ENCODE results near the gene LRP1B. TPM values are rescaled to one million over a fixed set of nuclear protein-coding genes. Genes with fewer than 3 reads are reported as not detected.

The LRP1B gene
- total RNA-seq, 1 donor from 2014 or later = 0.12 TPM

- TF ChIP-seq CTCF (conservative IDR thresholded peaks at IDR 0.05; ENCODE audit: low read depth, low read length) = no peak
- DNase-seq (ENCODE audit: low read depth) = no peak
- H3K4me3 ChIP-seq (ENCODE audit: low read depth, low read length) = no peak overlapping the region
These were observed 1925.7 kb downstream of the LRP1B start for GRCh38 chr2:140205093-140205492.

GRCh38 chr2:140203347-140203746 lies 1927.5 kb downstream of the LRP1B start:
- H3K4me3 ChIP-seq (ENCODE audit: low read depth, low read length) = no peak overlapping the region
- TF ChIP-seq CTCF (conservative IDR thresholded peaks at IDR 0.05; ENCODE audit: low read depth, low read length) = no peak
- no peak for DNase-seq (ENCODE audit: low read depth)

GRCh38 chr2:140201572-140201971 lies 1929.2 kb downstream of the LRP1B start:
- TF ChIP-seq CTCF (conservative IDR thresholded peaks at IDR 0.05; ENCODE audit: low read depth, low read length) = no peak
- no peak overlapping the region for H3K4me3 ChIP-seq (ENCODE audit: low read depth, low read length)
- DNase-seq (ENCODE audit: low read depth) = no peak

GRCh38 chr2:140200764-140201163 lies 1930.1 kb downstream of the LRP1B start:
- H3K4me3 ChIP-seq (ENCODE audit: low read depth, low read length) = no peak overlapping the region
- TF ChIP-seq CTCF (conservative IDR thresholded peaks at IDR 0.05; ENCODE audit: low read depth, low read length) = no peak
- DNase-seq (ENCODE audit: low read depth) = no peak

GRCh38 chr2:140200307-140200706 lies 1930.5 kb downstream of the LRP1B start:
- TF ChIP-seq CTCF (conservative IDR thresholded peaks at IDR 0.05; ENCODE audit: low read depth, low read length) = no peak
- no peak for DNase-seq (ENCODE audit: low read depth)
- no peak overlapping the region for H3K4me3 ChIP-seq (ENCODE audit: low read depth, low read length)

GRCh38 chr2:140199312-140199711 lies 1931.5 kb downstream of the LRP1B start:
- TF ChIP-seq CTCF (conservative IDR thresholded peaks at IDR 0.05; ENCODE audit: low read depth, low read length) = no peak
- DNase-seq (ENCODE audit: low read depth) = no peak
- no peak overlapping the region for H3K4me3 ChIP-seq (ENCODE audit: low read depth, low read length)

GRCh38 chr2:140187086-140187485 lies 1943.7 kb downstream of the LRP1B start:
- no peak for TF ChIP-seq CTCF (conservative IDR thresholded peaks at IDR 0.05; ENCODE audit: low read depth, low read length)
- H3K4me3 ChIP-seq (ENCODE audit: low read depth, low read length) = no peak overlapping the region
- DNase-seq (ENCODE audit: low read depth) = no peak

Data from epithelial cell of proximal tubule (primary cell).